ENCODE results near the gene QTRT2.

DNA sequence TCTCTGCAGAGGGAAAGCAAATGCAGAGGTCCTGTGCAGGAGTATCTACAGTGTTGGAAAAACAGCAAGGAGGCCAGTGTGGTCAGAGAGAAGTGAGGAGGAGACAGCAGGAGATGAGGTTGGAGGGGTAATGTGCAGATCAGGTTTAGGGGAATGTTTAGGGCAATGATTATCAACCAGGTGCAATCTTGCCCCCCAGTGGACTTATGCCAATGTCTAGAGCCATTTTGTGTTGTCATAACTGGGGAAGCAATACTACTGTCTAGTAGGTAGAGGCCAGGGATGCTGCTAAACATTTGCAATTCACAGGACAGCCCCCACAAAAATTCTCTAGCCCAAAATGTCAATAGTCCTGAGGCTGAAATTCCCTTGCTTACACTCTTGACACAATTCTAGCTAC is 13.3 kb upstream of the QTRT2 start:
- TF ChIP-seq, protein P1, sequence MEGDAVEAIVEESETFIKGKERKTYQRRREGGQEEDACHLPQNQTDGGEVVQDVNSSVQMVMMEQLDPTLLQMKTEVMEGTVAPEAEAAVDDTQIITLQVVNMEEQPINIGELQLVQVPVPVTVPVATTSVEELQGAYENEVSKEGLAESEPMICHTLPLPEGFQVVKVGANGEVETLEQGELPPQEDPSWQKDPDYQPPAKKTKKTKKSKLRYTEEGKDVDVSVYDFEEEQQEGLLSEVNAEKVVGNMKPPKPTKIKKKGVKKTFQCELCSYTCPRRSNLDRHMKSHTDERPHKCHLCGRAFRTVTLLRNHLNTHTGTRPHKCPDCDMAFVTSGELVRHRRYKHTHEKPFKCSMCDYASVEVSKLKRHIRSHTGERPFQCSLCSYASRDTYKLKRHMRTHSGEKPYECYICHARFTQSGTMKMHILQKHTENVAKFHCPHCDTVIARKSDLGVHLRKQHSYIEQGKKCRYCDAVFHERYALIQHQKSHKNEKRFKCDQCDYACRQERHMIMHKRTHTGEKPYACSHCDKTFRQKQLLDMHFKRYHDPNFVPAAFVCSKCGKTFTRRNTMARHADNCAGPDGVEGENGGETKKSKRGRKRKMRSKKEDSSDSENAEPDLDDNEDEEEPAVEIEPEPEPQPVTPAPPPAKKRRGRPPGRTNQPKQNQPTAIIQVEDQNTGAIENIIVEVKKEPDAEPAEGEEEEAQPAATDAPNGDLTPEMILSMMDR (conservative IDR thresholded peaks at IDR 0.05; ENCODE audit: low read length): peak; percentile 48
- no peak for TF ChIP-seq EZH2phosphoT487 (IDR thresholded peaks at IDR 0.05; ENCODE audit: borderline replicate concordance, low read depth, low read length)

Measured in OCI-LY7 (cell line).